ENCODE data around the gene RARS1.
A peak's percentile ranks its signal among the peaks of the same experiment; 100 is the strongest.
"Not testable (repeated sequence)": the region's sequence is repeated elsewhere in the genome, so short reads cannot be mapped to it uniquely, and the experiment has no call there.

RARS1 gene

DNA sequence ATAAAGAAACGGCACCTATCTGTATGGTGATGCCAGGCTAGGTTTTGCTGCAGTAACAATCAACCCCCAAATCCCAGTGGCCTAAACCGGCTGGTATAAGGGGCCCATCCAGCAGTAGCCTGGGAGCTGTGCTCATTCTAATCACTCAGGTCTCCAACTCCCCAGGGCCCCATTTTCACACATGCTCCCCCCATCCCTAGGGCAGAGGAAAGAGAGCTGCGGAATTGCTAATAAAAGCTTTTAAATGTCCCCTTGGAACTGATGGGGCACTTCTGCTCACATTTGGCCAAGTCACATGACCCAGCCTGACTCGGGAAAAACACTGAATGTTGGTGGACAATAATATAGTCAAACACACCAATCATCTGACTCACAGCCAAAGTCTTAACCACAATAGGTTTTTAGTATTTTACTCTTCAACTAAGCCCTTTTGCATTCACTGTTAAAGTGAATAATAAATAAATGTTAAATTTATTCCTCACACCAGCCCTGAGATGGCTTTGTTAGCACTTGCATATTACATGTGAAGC, 44.4 kb downstream of the RARS1 start:
- no peak overlapping the region for H3K4me3 ChIP-seq (ENCODE audit: control insufficient read depth in 1 of 7, extremely low read depth in 1 of 7, insufficient read depth in 4 of 7, low read depth in 2 of 7, low read length in 6 of 7)
- ChIA-PET CTCF (no interaction called here), POLR2A (no interaction called here)
- peaks cover 12 to 47% (median 22%) of the 10 kb centered on the region in 5 experiments for H3K27me3 ChIP-seq (replicated peaks in 2 of 5; ENCODE audit: control insufficient read depth in 4 of 5, insufficient read depth in 5 of 5, low read length in 4 of 5)
- peaks cover 0 to 8% (median 7%) of the 10 kb centered on the region in 4 experiments for H3K4me1 ChIP-seq (ENCODE audit: control extremely low read depth in 1 of 4, control insufficient read depth in 4 of 4, insufficient read depth in 4 of 4, low read length in 3 of 4)
- H3K27ac ChIP-seq (ENCODE audit: insufficient read depth in 1 of 2, low read depth in 1 of 2, low read length in 2 of 2, poor library complexity in 1 of 2, severe bottlenecking in 2 of 2), result no peak overlapping the region
- H3K36me3 ChIP-seq (ENCODE audit: control insufficient read depth in 4 of 4, insufficient read depth in 4 of 4, low read length in 3 of 4), result no peaks in the 10 kb centered on the region
- H3K9me3 ChIP-seq (ENCODE audit: control extremely low read depth in 1 of 5, control insufficient read depth in 4 of 5, insufficient read depth in 2 of 5, low read depth in 1 of 5, low read length in 4 of 5), result peaks cover 0 to 7% (median 0%) of the 10 kb centered on the region in 5 experiments
- no CpG with 5 or more reads among the region's 4 CpGs for WGBS (ENCODE audit: insufficient coverage)
- peak in 1 of 3 donors; percentile 2 for DNase-seq

DNA sequence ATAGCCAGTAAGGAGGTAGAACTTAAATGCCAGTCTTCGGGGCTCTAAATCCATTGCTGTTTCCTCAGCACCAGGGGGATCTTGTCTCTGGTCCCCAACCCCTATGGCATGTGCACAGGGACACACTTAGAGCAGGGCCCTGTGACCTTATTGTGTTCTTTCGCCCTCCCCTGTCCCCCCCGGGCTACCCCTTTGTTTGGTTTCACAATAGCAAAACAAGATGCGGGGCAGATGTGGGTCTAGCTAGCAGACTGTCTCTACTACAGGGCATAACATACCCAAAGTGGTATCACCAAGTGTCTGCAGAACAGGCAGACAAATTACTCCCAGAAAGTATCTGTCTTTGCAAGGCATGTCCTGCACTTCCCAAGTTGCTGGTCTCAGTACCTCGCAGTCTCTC, 44.9 kb downstream of the RARS1 start:
- CTCF ChIA-PET, result no interaction called here
- Histone ChIP-seq H3K27me3 (replicated peaks in 2 of 5; ENCODE audit: control insufficient read depth in 4 of 5, insufficient read depth in 5 of 5, low read length in 4 of 5) (peaks cover 12 to 47% (median 22%) of the 10 kb centered on the region in 5 experiments), H3K4me1 (ENCODE audit: control extremely low read depth in 1 of 4, control insufficient read depth in 4 of 4, insufficient read depth in 4 of 4, low read length in 3 of 4) (peaks cover 0 to 8% (median 7%) of the 10 kb centered on the region in 4 experiments), H3K9me3 (ENCODE audit: control extremely low read depth in 1 of 5, control insufficient read depth in 4 of 5, insufficient read depth in 2 of 5, low read depth in 1 of 5, low read length in 4 of 5) (peaks cover 0 to 7% (median 0%) of the 10 kb centered on the region in 5 experiments), H3K4me3 (ENCODE audit: control insufficient read depth in 1 of 7, extremely low read depth in 1 of 7, insufficient read depth in 4 of 7, low read depth in 2 of 7, low read length in 6 of 7) (no peak overlapping the region), H3K36me3 (ENCODE audit: control insufficient read depth in 4 of 4, insufficient read depth in 4 of 4, low read length in 3 of 4) (no peaks in the 10 kb centered on the region), H3K27ac (ENCODE audit: insufficient read depth in 1 of 2, low read depth in 1 of 2, low read length in 2 of 2, poor library complexity in 1 of 2, severe bottlenecking in 2 of 2) (no peak overlapping the region)
- POLR2A ChIA-PET, result no interaction called here
- WGBS (ENCODE audit: insufficient coverage), result 76% methylated on average over 5 of the region's 5 CpGs
- no peak for DNase-seq

DNA sequence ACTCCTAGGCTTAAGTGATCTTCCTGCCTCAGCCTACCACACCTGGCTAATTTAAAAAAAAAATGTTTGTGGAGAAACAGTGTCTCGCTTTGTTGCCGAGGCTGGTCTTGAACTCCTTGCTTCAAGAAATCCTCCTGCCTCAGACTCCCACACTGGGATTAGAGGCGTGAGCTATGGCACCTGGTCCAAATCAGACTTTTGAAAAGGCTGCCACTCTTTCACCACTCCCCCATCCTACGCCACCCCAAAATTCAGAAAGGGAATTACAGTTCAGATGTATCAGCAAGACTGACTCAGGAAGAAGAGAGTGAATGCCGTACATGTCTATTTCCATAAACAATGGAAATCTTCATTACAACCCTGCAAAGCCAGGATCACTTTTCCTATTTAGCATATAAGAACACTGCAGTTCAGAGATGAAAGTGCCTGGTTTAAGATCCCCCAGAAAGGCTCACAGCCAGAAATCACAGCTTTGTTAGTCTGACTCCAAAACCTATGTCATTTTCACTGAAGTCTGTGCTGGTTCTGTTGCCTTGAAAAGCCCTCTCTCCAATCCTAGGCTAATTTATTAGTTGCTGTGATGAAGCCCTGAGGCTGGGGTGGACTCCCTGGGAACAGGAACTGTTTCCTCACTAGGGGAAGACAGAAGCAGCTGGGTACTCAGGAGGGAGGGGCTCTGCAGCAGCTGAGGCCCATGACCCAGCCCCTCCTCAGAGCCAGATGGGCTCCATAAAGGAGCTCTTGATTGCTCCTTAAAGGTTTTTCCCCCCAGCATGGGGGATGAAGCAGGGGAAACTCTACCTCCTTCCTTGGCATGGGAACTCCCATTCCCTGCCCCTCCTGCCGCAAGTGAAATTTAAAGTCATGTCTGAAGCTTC, 46.0 kb downstream of the RARS1 start:
- peaks cover 12 to 47% (median 22%) of the 10 kb centered on the region in 5 experiments for H3K27me3 ChIP-seq (replicated peaks in 2 of 5; ENCODE audit: control insufficient read depth in 4 of 5, insufficient read depth in 5 of 5, low read length in 4 of 5)
- ChIA-PET POLR2A (no interaction called here), CTCF (no interaction called here)
- H3K9me3 ChIP-seq (ENCODE audit: control extremely low read depth in 1 of 5, control insufficient read depth in 4 of 5, insufficient read depth in 2 of 5, low read depth in 1 of 5, low read length in 4 of 5), result peaks cover 0 to 7% (median 0%) of the 10 kb centered on the region in 5 experiments
- no peaks in the 10 kb centered on the region for H3K36me3 ChIP-seq (ENCODE audit: control insufficient read depth in 4 of 4, insufficient read depth in 4 of 4, low read length in 3 of 4)
- WGBS (ENCODE audit: insufficient coverage), result 60% methylated on average over 4 of the region's 6 CpGs
- no peak for DNase-seq
- no peak overlapping the region for H3K4me3 ChIP-seq (ENCODE audit: control insufficient read depth in 1 of 7, extremely low read depth in 1 of 7, insufficient read depth in 4 of 7, low read depth in 2 of 7, low read length in 6 of 7)
- no peak overlapping the region for H3K27ac ChIP-seq (ENCODE audit: insufficient read depth in 1 of 2, low read depth in 1 of 2, low read length in 2 of 2, poor library complexity in 1 of 2, severe bottlenecking in 2 of 2)
- H3K4me1 ChIP-seq (ENCODE audit: control extremely low read depth in 1 of 4, control insufficient read depth in 4 of 4, insufficient read depth in 4 of 4, low read length in 3 of 4), result peaks cover 0 to 8% (median 7%) of the 10 kb centered on the region in 4 experiments

DNA sequence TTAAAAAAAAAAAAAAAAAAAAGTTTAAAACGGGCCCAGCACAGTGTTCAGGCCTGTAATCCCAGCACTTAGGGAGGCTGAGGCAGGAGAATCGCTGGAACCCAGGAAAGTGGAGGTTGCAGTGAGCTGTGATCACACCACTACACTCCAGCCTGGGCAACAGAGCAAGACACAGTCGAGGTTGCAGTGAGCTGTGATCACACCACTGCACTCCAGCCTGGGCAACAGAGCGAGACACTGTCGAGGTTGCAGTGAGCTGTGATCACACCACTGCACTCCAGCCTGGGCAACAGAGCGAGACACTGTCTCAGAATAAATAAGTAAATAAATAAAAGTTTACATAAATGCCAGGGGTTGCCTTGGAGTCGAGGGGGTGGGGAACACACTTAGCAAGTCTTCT, 48.1 kb downstream of the RARS1 start:
- H3K4me1 ChIP-seq (ENCODE audit: control extremely low read depth in 1 of 4, control insufficient read depth in 4 of 4, insufficient read depth in 4 of 4, low read length in 3 of 4); H3K4me3 ChIP-seq (ENCODE audit: control insufficient read depth in 1 of 7, extremely low read depth in 1 of 7, insufficient read depth in 4 of 7, low read depth in 2 of 7, low read length in 6 of 7); H3K9me3 ChIP-seq (ENCODE audit: control extremely low read depth in 1 of 5, control insufficient read depth in 4 of 5, insufficient read depth in 2 of 5, low read depth in 1 of 5, low read length in 4 of 5); CTCF ChIA-PET; H3K36me3 ChIP-seq (ENCODE audit: control insufficient read depth in 4 of 4, insufficient read depth in 4 of 4, low read length in 3 of 4); POLR2A ChIA-PET; H3K27ac ChIP-seq (ENCODE audit: insufficient read depth in 1 of 2, low read depth in 1 of 2, low read length in 2 of 2, poor library complexity in 1 of 2, severe bottlenecking in 2 of 2); DNase-seq: not testable (repeated sequence)
- WGBS (ENCODE audit: insufficient coverage), result 97% methylated on average over 5 of the region's 7 CpGs
- H3K27me3 ChIP-seq (replicated peaks in 2 of 5; ENCODE audit: control insufficient read depth in 4 of 5, insufficient read depth in 5 of 5, low read length in 4 of 5), result peaks cover 8 to 34% (median 20%) of the 10 kb centered on the region in 5 experiments

DNA sequence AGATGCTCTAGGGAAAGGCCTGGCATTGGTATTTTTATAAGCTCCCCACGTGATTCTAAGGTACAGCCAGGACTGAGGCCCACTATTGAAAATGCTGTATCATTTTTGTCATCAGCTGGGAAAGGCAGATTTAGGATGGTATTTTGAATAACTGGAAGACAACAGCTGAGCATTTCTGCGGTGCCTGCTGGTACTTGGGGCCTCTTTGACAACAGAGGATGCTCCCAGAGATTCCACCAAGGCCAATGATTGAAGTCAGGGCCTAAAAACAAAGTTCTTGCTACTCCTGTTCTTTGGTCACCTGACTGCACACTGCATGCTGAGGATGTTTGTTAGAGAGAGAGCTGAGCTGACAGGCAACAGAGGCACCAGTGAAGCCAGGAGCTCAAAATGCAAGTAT, 50.9 kb downstream of the RARS1 start:
- WGBS (ENCODE audit: insufficient coverage), result 86% methylated on average over 2 of the region's 2 CpGs
- no peak overlapping the region for H3K27ac ChIP-seq (ENCODE audit: insufficient read depth in 1 of 2, low read depth in 1 of 2, low read length in 2 of 2, poor library complexity in 1 of 2, severe bottlenecking in 2 of 2)
- no peaks in the 10 kb centered on the region for H3K36me3 ChIP-seq (ENCODE audit: control insufficient read depth in 4 of 4, insufficient read depth in 4 of 4, low read length in 3 of 4)
- H3K4me3 ChIP-seq (ENCODE audit: control insufficient read depth in 1 of 7, extremely low read depth in 1 of 7, insufficient read depth in 4 of 7, low read depth in 2 of 7, low read length in 6 of 7), result no peak overlapping the region
- no peak for DNase-seq
- no peaks in the 10 kb centered on the region for H3K4me1 ChIP-seq (ENCODE audit: control extremely low read depth in 1 of 4, control insufficient read depth in 4 of 4, insufficient read depth in 4 of 4, low read length in 3 of 4)
- H3K9me3 ChIP-seq (ENCODE audit: control extremely low read depth in 1 of 5, control insufficient read depth in 4 of 5, insufficient read depth in 2 of 5, low read depth in 1 of 5, low read length in 4 of 5), result no peaks in the 10 kb centered on the region
- POLR2A ChIA-PET, result no interaction called here
- peaks cover 0 to 11% (median 5%) of the 10 kb centered on the region in 5 experiments for H3K27me3 ChIP-seq (replicated peaks in 2 of 5; ENCODE audit: control insufficient read depth in 4 of 5, insufficient read depth in 5 of 5, low read length in 4 of 5)
- CTCF ChIA-PET, result interaction anchor here (1.2 to 1.6 kb wide), 2 partner anchors 9 to 12 kb away, joined by 3 read pairs; no protein-coding TSS in a partner anchor

DNA sequence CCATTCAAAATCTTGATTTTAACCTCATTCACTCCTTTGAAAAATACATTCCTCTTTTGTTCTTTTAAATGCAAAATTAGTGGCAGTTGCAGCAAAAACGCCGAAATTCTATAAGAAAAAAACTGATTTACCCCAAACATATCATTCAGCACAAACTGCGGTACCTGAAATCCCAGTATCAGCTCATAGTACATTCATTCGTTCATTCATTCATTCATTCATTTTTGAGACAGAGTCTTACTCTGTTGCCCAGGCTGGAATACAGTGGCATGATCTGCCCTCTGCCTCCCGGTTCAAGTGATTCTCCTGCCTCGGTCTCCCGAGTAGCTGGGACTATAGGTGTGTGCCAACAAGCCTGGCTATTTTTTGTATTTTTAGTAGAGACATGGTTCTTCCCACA, 63.3 kb downstream of the RARS1 start:
- Histone ChIP-seq H3K27me3 (replicated peaks in 2 of 5; ENCODE audit: control insufficient read depth in 4 of 5, insufficient read depth in 5 of 5, low read length in 4 of 5) (no peaks in the 10 kb centered on the region), H3K9me3 (ENCODE audit: control extremely low read depth in 1 of 5, control insufficient read depth in 4 of 5, insufficient read depth in 2 of 5, low read depth in 1 of 5, low read length in 4 of 5) (no peaks in the 10 kb centered on the region), H3K4me3 (ENCODE audit: control insufficient read depth in 1 of 7, extremely low read depth in 1 of 7, insufficient read depth in 4 of 7, low read depth in 2 of 7, low read length in 6 of 7) (no peak overlapping the region), H3K36me3 (ENCODE audit: control insufficient read depth in 4 of 4, insufficient read depth in 4 of 4, low read length in 3 of 4) (peaks cover 19 to 44% (median 22%) of the 10 kb centered on the region in 4 experiments), H3K27ac (ENCODE audit: insufficient read depth in 1 of 2, low read depth in 1 of 2, low read length in 2 of 2, poor library complexity in 1 of 2, severe bottlenecking in 2 of 2) (no peak overlapping the region), H3K4me1 (ENCODE audit: control extremely low read depth in 1 of 4, control insufficient read depth in 4 of 4, insufficient read depth in 4 of 4, low read length in 3 of 4) (no peaks in the 10 kb centered on the region)
- POLR2A ChIA-PET, result no interaction called here
- CTCF ChIA-PET, result no interaction called here
- 96% methylated on average over 4 of the region's 7 CpGs for whole genome bisulfite sequencing (ENCODE audit: insufficient coverage)
- no peak for DNase-seq

DNA sequence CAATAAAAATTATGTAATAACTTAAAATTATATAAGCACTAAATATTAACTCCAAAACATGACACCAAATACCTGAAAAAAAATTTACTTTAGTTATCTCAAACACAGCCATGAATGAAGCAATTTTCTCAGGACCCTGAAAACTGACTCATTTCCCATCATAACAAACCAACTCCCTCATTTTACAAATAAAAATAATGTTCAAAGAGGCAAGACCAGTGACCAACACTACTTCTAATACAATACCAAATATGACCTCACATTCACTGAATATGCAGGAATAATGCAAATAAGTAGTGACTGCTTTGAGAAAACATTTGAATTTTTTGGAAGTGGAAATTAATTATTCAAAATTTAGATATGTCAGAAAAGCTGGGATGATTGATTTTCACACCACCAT, 64.4 kb downstream of the RARS1 start:
- Histone ChIP-seq H3K4me1 (ENCODE audit: control extremely low read depth in 1 of 4, control insufficient read depth in 4 of 4, insufficient read depth in 4 of 4, low read length in 3 of 4) (no peaks in the 10 kb centered on the region), H3K36me3 (ENCODE audit: control insufficient read depth in 4 of 4, insufficient read depth in 4 of 4, low read length in 3 of 4) (peaks cover 19 to 52% (median 22%) of the 10 kb centered on the region in 4 experiments), H3K9me3 (ENCODE audit: control extremely low read depth in 1 of 5, control insufficient read depth in 4 of 5, insufficient read depth in 2 of 5, low read depth in 1 of 5, low read length in 4 of 5) (no peaks in the 10 kb centered on the region), H3K4me3 (ENCODE audit: control insufficient read depth in 1 of 7, extremely low read depth in 1 of 7, insufficient read depth in 4 of 7, low read depth in 2 of 7, low read length in 6 of 7) (no peak overlapping the region), H3K27me3 (replicated peaks in 2 of 5; ENCODE audit: control insufficient read depth in 4 of 5, insufficient read depth in 5 of 5, low read length in 4 of 5) (no peaks in the 10 kb centered on the region), H3K27ac (ENCODE audit: insufficient read depth in 1 of 2, low read depth in 1 of 2, low read length in 2 of 2, poor library complexity in 1 of 2, severe bottlenecking in 2 of 2) (no peak overlapping the region)
- ChIA-PET POLR2A (no interaction called here), CTCF (no interaction called here)
- DNase-seq, result no peak
